Neural cell (in vitro differentiated cells): ENCODE results near the gene HS6ST3.

Experiments
- EP300 ChIP-seq: fragments of 450-650 bp; conservative IDR thresholded peaks from 2 replicates; pipeline ENCODE4 v1.6.1; 2014; ENCODE audit warnings: antibody characterized with exemption, mild to moderate bottlenecking, moderate library complexity; ENCODE audit not compliant: poor library complexity, severe bottlenecking
- EZH2 ChIP-seq: fragments of 200-600, 300-800 bp; shearing (Covaris generic), sonication (generic); IDR thresholded peaks from 2 replicates; pipeline ENCODE4 v1.6.1; 2014; ENCODE audit warnings: antibody characterized with exemption, low read length, borderline replicate concordance, mild to moderate bottlenecking; ENCODE audit not compliant: insufficient read depth, poor library complexity, severe bottlenecking
- MXI1 ChIP-seq: fragments of 450-650 bp; conservative IDR thresholded peaks from 2 replicates; pipeline ENCODE4 v1.6.1; 2014; ENCODE audit warnings: antibody characterized with exemption, mild to moderate bottlenecking; ENCODE audit not compliant: poor library complexity, severe bottlenecking
- POLR2AphosphoS5 ChIP-seq: IDR thresholded peaks from 2 replicates; pipeline ENCODE4 v1.6.1; 2012
- RAD21 ChIP-seq: fragments of 450-650 bp; conservative IDR thresholded peaks from 2 replicates; pipeline ENCODE4 v1.6.1; 2014; ENCODE audit warnings: antibody characterized with exemption, mild to moderate bottlenecking, moderate library complexity
- SMC3 ChIP-seq: fragments of 450-650 bp; conservative IDR thresholded peaks from 2 replicates; pipeline ENCODE4 v1.6.1; 2014; ENCODE audit warnings: antibody characterized with exemption, mild to moderate bottlenecking, moderate library complexity; ENCODE audit not compliant: poor library complexity
- TAF1 ChIP-seq: IDR thresholded peaks from 2 replicates; pipeline ENCODE4 v1.6.1; 2012; ENCODE audit warnings: low read depth
- TF ChIP-seq, protein P1 (sequence below): fragments of 450-650 bp; IDR thresholded peaks from 2 replicates; pipeline ENCODE4 v1.5.1; 2014; ENCODE audit warnings: antibody characterized with exemption, mild to moderate bottlenecking, moderate library complexity; ENCODE audit not compliant: poor library complexity, severe bottlenecking
- TF ChIP-seq, protein P2 (sequence below): IDR thresholded peaks from 2 replicates; pipeline ENCODE4 v1.6.1; 2012; ENCODE audit warnings: borderline replicate concordance

DNA sequence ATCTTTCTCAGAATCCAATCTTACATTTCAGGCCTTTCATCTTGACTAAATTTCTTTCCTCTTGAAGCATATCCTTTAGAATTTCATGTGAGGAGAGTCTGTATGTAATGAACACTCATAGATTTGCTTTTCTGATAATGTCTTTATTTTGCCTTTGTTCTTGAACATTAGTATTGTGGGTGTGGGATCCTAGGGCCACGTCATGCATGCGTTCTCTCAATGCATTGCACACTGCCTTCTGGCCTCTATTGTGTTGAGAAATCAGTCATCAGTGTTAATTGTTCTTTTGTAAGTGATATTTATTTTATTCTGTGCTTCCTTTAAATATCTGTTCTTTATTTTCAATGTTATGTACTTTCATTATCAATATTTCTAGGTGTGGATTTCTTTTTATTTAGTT is 539.4 kb downstream of the HS6ST3 start:
- TF ChIP-seq, protein P1, sequence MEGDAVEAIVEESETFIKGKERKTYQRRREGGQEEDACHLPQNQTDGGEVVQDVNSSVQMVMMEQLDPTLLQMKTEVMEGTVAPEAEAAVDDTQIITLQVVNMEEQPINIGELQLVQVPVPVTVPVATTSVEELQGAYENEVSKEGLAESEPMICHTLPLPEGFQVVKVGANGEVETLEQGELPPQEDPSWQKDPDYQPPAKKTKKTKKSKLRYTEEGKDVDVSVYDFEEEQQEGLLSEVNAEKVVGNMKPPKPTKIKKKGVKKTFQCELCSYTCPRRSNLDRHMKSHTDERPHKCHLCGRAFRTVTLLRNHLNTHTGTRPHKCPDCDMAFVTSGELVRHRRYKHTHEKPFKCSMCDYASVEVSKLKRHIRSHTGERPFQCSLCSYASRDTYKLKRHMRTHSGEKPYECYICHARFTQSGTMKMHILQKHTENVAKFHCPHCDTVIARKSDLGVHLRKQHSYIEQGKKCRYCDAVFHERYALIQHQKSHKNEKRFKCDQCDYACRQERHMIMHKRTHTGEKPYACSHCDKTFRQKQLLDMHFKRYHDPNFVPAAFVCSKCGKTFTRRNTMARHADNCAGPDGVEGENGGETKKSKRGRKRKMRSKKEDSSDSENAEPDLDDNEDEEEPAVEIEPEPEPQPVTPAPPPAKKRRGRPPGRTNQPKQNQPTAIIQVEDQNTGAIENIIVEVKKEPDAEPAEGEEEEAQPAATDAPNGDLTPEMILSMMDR: no peak
- no peak for TF ChIP-seq POLR2AphosphoS5
- no peak for TF ChIP-seq TAF1
- no peak for TF ChIP-seq EP300
- TF ChIP-seq EZH2: no peak
- TF ChIP-seq SMC3: no peak
- TF ChIP-seq, protein P2, sequence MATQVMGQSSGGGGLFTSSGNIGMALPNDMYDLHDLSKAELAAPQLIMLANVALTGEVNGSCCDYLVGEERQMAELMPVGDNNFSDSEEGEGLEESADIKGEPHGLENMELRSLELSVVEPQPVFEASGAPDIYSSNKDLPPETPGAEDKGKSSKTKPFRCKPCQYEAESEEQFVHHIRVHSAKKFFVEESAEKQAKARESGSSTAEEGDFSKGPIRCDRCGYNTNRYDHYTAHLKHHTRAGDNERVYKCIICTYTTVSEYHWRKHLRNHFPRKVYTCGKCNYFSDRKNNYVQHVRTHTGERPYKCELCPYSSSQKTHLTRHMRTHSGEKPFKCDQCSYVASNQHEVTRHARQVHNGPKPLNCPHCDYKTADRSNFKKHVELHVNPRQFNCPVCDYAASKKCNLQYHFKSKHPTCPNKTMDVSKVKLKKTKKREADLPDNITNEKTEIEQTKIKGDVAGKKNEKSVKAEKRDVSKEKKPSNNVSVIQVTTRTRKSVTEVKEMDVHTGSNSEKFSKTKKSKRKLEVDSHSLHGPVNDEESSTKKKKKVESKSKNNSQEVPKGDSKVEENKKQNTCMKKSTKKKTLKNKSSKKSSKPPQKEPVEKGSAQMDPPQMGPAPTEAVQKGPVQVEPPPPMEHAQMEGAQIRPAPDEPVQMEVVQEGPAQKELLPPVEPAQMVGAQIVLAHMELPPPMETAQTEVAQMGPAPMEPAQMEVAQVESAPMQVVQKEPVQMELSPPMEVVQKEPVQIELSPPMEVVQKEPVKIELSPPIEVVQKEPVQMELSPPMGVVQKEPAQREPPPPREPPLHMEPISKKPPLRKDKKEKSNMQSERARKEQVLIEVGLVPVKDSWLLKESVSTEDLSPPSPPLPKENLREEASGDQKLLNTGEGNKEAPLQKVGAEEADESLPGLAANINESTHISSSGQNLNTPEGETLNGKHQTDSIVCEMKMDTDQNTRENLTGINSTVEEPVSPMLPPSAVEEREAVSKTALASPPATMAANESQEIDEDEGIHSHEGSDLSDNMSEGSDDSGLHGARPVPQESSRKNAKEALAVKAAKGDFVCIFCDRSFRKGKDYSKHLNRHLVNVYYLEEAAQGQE: no peak
- no peak for TF ChIP-seq MXI1
- TF ChIP-seq RAD21: no peak
